ENCODE results near the gene PPM1M.
A peak's percentile ranks its signal among the peaks of the same experiment; 100 is the strongest.
"Not testable (repeated sequence)": the region's sequence is repeated elsewhere in the genome, so short reads cannot be mapped to it uniquely, and the experiment has no call there.

PPM1M gene

DNA sequence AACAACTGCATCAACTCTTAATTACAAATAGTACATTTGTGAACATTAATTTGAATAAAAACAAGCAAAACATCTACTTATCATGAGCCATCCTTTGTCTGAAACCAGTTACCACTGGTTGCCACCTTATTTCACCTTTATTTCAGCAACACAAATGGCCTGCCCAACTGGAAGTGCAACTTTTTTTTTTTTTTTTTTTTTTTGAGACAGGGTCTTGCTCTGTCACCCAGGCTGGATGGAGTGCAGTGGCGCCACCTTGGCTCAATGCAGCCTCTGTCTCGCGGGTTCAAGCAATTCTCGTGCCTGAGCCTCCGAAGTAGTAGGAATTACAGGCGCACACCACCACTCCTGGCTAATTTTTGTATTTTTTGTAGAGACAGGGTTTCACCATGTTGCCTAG, 19.8 kb downstream of the PPM1M start:
- Histone ChIP-seq H4K20me1 (ENCODE audit: insufficient read depth, low read length) (no peaks in the 10 kb centered on the region), H3K9me2 (ENCODE audit: low read depth, low read length) (no peaks in the 10 kb centered on the region), H3K36me3 (ENCODE audit: insufficient read depth, low read length) (peaks cover 99% of the 10 kb centered on the region), H3F3A (ENCODE audit: insufficient read depth, low read length) (no peaks in the 10 kb centered on the region), H3K4me3 (ENCODE audit: low read depth, low read length, poor library complexity, severe bottlenecking) (no peak overlapping the region), H3K27ac (ENCODE audit: low read depth, low read length, poor library complexity, severe bottlenecking) (no peak overlapping the region), H3K9me3 (ENCODE audit: low read length) (no peaks in the 10 kb centered on the region), H2AFZ (ENCODE audit: low read length) (no peak overlapping the region), H3K79me2 (ENCODE audit: insufficient read depth, low read length) (peaks cover 13% of the 10 kb centered on the region), H3K27me3 (ENCODE audit: insufficient read depth, low read length) (no peaks in the 10 kb centered on the region), H3K4me1 (ENCODE audit: insufficient read depth, low read length, severe bottlenecking) (peaks cover under 1% of the 10 kb centered on the region), H3K9ac (ENCODE audit: low read length) (no peak overlapping the region), H3K4me2 (ENCODE audit: low read length) (no peak overlapping the region)
- TF ChIP-seq CTCF (IDR thresholded peaks at IDR 0.05; ENCODE audit: low read length), result peak; percentile 10; the same call in 1 of the 2 replicates
- TF ChIP-seq EZH2 (IDR thresholded peaks at IDR 0.05; ENCODE audit: borderline replicate concordance, low read length), result no peak

GRCh38 chr3:52268036-52268435, 22.5 kb downstream of the PPM1M start:
- Histone ChIP-seq H3K4me2 (ENCODE audit: low read length) (no peak overlapping the region), H3K9me3 (ENCODE audit: low read length) (no peaks in the 10 kb centered on the region), H4K20me1 (ENCODE audit: insufficient read depth, low read length) (no peaks in the 10 kb centered on the region), H3K4me1 (ENCODE audit: insufficient read depth, low read length, severe bottlenecking) (peaks cover 24% of the 10 kb centered on the region), H3K9me2 (ENCODE audit: low read depth, low read length) (no peaks in the 10 kb centered on the region), H3K27me3 (ENCODE audit: insufficient read depth, low read length) (no peaks in the 10 kb centered on the region), H3K27ac (ENCODE audit: low read depth, low read length, poor library complexity, severe bottlenecking) (no peak overlapping the region), H3K9ac (ENCODE audit: low read length) (no peak overlapping the region), H3K36me3 (ENCODE audit: insufficient read depth, low read length) (peaks cover 90% of the 10 kb centered on the region), H3K79me2 (ENCODE audit: insufficient read depth, low read length) (peaks cover 39% of the 10 kb centered on the region), H3K4me3 (ENCODE audit: low read depth, low read length, poor library complexity, severe bottlenecking) (no peak overlapping the region), H3F3A (ENCODE audit: insufficient read depth, low read length) (no peaks in the 10 kb centered on the region), H2AFZ (ENCODE audit: low read length) (no peak overlapping the region)
- TF ChIP-seq CTCF (IDR thresholded peaks at IDR 0.05; ENCODE audit: low read length), result no peak
- no peak for TF ChIP-seq EZH2 (IDR thresholded peaks at IDR 0.05; ENCODE audit: borderline replicate concordance, low read length)

- Histone ChIP-seq H3K79me2 (ENCODE audit: insufficient read depth, low read length) (peaks cover 56% of the 10 kb centered on the region), H3K9me2 (ENCODE audit: low read depth, low read length) (no peaks in the 10 kb centered on the region), H3K4me3 (ENCODE audit: low read depth, low read length, poor library complexity, severe bottlenecking) (no peak overlapping the region), H2AFZ (ENCODE audit: low read length) (no peak overlapping the region), H3K4me2 (ENCODE audit: low read length) (no peak overlapping the region), H3K36me3 (ENCODE audit: insufficient read depth, low read length) (peaks cover 90% of the 10 kb centered on the region), H3K27me3 (ENCODE audit: insufficient read depth, low read length) (no peaks in the 10 kb centered on the region), H3K9ac (ENCODE audit: low read length) (no peak overlapping the region), H4K20me1 (ENCODE audit: insufficient read depth, low read length) (no peaks in the 10 kb centered on the region), H3K4me1 (ENCODE audit: insufficient read depth, low read length, severe bottlenecking) (peaks cover 31% of the 10 kb centered on the region), H3K9me3 (ENCODE audit: low read length) (no peaks in the 10 kb centered on the region), H3F3A (ENCODE audit: insufficient read depth, low read length) (no peaks in the 10 kb centered on the region), H3K27ac (ENCODE audit: low read depth, low read length, poor library complexity, severe bottlenecking) (no peak overlapping the region)
- TF ChIP-seq EZH2 (IDR thresholded peaks at IDR 0.05; ENCODE audit: borderline replicate concordance, low read length), result no peak
Measured at GRCh38 chr3:52269776-52270175, 24.2 kb downstream of the PPM1M start.

DNA sequence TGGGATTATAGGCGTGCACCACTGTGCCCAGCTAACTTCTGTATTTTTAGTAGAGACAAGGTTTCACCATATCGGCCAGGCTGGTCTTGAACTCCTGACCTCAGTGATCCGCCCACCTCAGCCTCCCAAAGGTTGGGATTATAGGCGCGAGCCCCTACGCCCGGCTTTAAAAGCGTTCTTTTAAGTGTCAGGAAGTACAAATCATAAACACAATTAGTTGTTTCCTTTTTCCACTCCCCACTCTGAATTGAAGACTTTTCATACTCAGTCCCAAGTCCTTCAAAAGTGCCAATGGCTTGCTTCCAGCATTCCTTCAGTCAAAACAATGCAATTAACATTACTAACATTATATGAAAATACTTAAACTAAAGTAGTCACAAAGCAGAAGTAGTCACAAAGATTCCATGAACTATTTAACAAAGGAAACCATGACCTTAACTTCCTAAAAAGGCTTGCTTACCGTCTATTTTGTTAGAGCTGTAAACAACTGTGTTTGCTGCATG, 24.7 kb downstream of the PPM1M start:
- no peak overlapping the region for H3K9ac ChIP-seq (ENCODE audit: low read length)
- no peak for TF ChIP-seq EZH2 (IDR thresholded peaks at IDR 0.05; ENCODE audit: borderline replicate concordance, low read length)
- TF ChIP-seq CTCF (IDR thresholded peaks at IDR 0.05; ENCODE audit: low read length), result no peak
- H3F3A ChIP-seq (ENCODE audit: insufficient read depth, low read length), result no peaks in the 10 kb centered on the region
- H2AFZ ChIP-seq (ENCODE audit: low read length), result no peak overlapping the region
- no peaks in the 10 kb centered on the region for H3K9me2 ChIP-seq (ENCODE audit: low read depth, low read length)
- peaks cover 90% of the 10 kb centered on the region for H3K36me3 ChIP-seq (ENCODE audit: insufficient read depth, low read length)
- H3K9me3 ChIP-seq (ENCODE audit: low read length), result no peaks in the 10 kb centered on the region
- no peak overlapping the region for H3K4me2 ChIP-seq (ENCODE audit: low read length)
- H3K79me2 ChIP-seq (ENCODE audit: insufficient read depth, low read length), result peaks cover 62% of the 10 kb centered on the region
- H3K4me3 ChIP-seq (ENCODE audit: low read depth, low read length, poor library complexity, severe bottlenecking), result no peak overlapping the region
- H3K27me3 ChIP-seq (ENCODE audit: insufficient read depth, low read length), result no peaks in the 10 kb centered on the region
- H4K20me1 ChIP-seq (ENCODE audit: insufficient read depth, low read length), result no peaks in the 10 kb centered on the region
- H3K4me1 ChIP-seq (ENCODE audit: insufficient read depth, low read length, severe bottlenecking), result peaks cover 34% of the 10 kb centered on the region
- no peak overlapping the region for H3K27ac ChIP-seq (ENCODE audit: low read depth, low read length, poor library complexity, severe bottlenecking)

GRCh38 chr3:52272172-52272571, 26.6 kb downstream of the PPM1M start:
- H3F3A ChIP-seq (ENCODE audit: insufficient read depth, low read length); H3K4me3 ChIP-seq (ENCODE audit: low read depth, low read length, poor library complexity, severe bottlenecking); H3K27ac ChIP-seq (ENCODE audit: low read depth, low read length, poor library complexity, severe bottlenecking); H3K9me2 ChIP-seq (ENCODE audit: low read depth, low read length); H4K20me1 ChIP-seq (ENCODE audit: insufficient read depth, low read length); H3K9ac ChIP-seq (ENCODE audit: low read length); H2AFZ ChIP-seq (ENCODE audit: low read length); H3K9me3 ChIP-seq (ENCODE audit: low read length); H3K27me3 ChIP-seq (ENCODE audit: insufficient read depth, low read length): not testable (repeated sequence)
- peaks cover 80% of the 10 kb centered on the region for H3K79me2 ChIP-seq (ENCODE audit: insufficient read depth, low read length)
- H3K4me1 ChIP-seq (ENCODE audit: insufficient read depth, low read length, severe bottlenecking), result peaks cover 50% of the 10 kb centered on the region
- H3K36me3 ChIP-seq (ENCODE audit: insufficient read depth, low read length), result peaks cover 83% of the 10 kb centered on the region
- H3K4me2 ChIP-seq (ENCODE audit: low read length), result peak overlapping the region; percentile 40; the same call in 1 of the 2 replicates

Data from OCI-LY1 (cell line).